Activated CD8-positive, alpha-beta T cell treated with anti-CD3 and anti-CD28 coated beads for 36 hours (primary cell): ENCODE data around the gene YY1. TPM values are rescaled to one million over a fixed set of nuclear protein-coding genes. Genes with fewer than 3 reads are reported as not detected.
A peak's percentile ranks its signal among the peaks of the same experiment; 100 is the strongest.

ENCODE experiments used
- ATAC-seq: fragments of 200-7000 bp; cut with Tn5 transposase; one replicate; pipeline ENCODE4 v1.10.0; 2021; ENCODE audit warnings: mild to moderate bottlenecking, moderate library complexity
- CTCF ChIA-PET: fragments of 350-600 bp; sonication (Branson Sonifier 250); formaldehyde crosslinking; loops from one replicate; lab custom pipeline; 2021; ENCODE audit warnings: antibody characterized with exemption; lab: Charles Lee
- POLR2A ChIA-PET: fragments of 350-600 bp; sonication (Branson Sonifier 250); formaldehyde crosslinking; loops from one replicate; lab custom pipeline; 2021; ENCODE audit warnings: antibody characterized with exemption; lab: Charles Lee
- DNase-seq: peaks from one replicate; pipeline ENCODE4 v3.0.0-alpha.2; 2020
- H3K27ac Mint-ChIP-seq: one replicate; pipeline ENCODE4 v1.8.0; 2021; ENCODE audit warnings: mild to moderate bottlenecking, mixed read lengths
- H3K27me3 Mint-ChIP-seq: one replicate; pipeline ENCODE4 v1.8.0; 2021; ENCODE audit warnings: mixed read lengths
- H3K36me3 Mint-ChIP-seq: one replicate; pipeline ENCODE4 v1.8.0; 2021; ENCODE audit warnings: low read depth, mixed read lengths
- H3K4me1 Mint-ChIP-seq: one replicate; pipeline ENCODE4 v1.8.0; 2021; ENCODE audit warnings: low read depth, mixed read lengths
- H3K4me3 Mint-ChIP-seq: one replicate; pipeline ENCODE4 v1.8.0; 2021; ENCODE audit warnings: mild to moderate bottlenecking, moderate library complexity, mixed read lengths
- H3K9me3 Mint-ChIP-seq: one replicate; pipeline ENCODE4 v1.8.0; 2021; ENCODE audit warnings: mixed read lengths
- intact Hi-C: fragments of 100-400 bp; cut with micrococcal nuclease; formaldehyde crosslinking; loops from one replicate; pipeline ENCODE4 v1.10.0; 2022
- total RNA-seq, 2 experiments: library from RNA; stranded (reverse); gene quantifications; one replicate each; pipeline ENCODE4 v1.2.3, GENCODE V29; 2021
- TF ChIP-seq, protein P1 (sequence below): fragments of 200-600 bp; IDR thresholded peaks from one replicate; pipeline ENCODE4 v1.8.0; 2022; ENCODE audit warnings: antibody characterized with exemption, mild to moderate bottlenecking

YY1 gene
- 100 to 1,000 TPM; 105 TPM for total RNA-seq

GRCh38 chr14:100238419-100239210, at the start of gene YY1:
TSS of gene YY1 (plus strand) at chr14:100239144. CDS start at chr14:100239245, 101 bp downstream.
- ChIA-PET CTCF (interaction anchor here (0.8 to 4.9 kb wide), 5 partner anchors 10 to 46 kb away, joined by 4 to 24 read pairs (median 13); no protein-coding TSS in a partner anchor), POLR2A (interaction anchor here (0.7 to 2.9 kb wide), 7 partner anchors 10 to 173 kb away, joined by 3 to 21 read pairs (median 8); partner anchors contain the start of gene EVL)
- intact Hi-C loops: loop anchor here (5.0 kb wide), 1 partner anchor 171 kb away; the partner anchor contains the start of gene EVL
- peak within 1 kb of the TSS; percentile 91 for H3K4me3 Mint-ChIP-seq
- peaks cover 62% of the 10 kb centered on the region for H3K36me3 Mint-ChIP-seq
- TF ChIP-seq, protein P1, sequence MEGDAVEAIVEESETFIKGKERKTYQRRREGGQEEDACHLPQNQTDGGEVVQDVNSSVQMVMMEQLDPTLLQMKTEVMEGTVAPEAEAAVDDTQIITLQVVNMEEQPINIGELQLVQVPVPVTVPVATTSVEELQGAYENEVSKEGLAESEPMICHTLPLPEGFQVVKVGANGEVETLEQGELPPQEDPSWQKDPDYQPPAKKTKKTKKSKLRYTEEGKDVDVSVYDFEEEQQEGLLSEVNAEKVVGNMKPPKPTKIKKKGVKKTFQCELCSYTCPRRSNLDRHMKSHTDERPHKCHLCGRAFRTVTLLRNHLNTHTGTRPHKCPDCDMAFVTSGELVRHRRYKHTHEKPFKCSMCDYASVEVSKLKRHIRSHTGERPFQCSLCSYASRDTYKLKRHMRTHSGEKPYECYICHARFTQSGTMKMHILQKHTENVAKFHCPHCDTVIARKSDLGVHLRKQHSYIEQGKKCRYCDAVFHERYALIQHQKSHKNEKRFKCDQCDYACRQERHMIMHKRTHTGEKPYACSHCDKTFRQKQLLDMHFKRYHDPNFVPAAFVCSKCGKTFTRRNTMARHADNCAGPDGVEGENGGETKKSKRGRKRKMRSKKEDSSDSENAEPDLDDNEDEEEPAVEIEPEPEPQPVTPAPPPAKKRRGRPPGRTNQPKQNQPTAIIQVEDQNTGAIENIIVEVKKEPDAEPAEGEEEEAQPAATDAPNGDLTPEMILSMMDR: no peak
- DNase-seq: peak; percentile 99
- peaks cover 52% of the 10 kb centered on the region for H3K4me1 Mint-ChIP-seq
- H3K27ac Mint-ChIP-seq: peak within 1 kb of the TSS; percentile 99
- no peaks in the 10 kb centered on the region for H3K9me3 Mint-ChIP-seq
- no peaks in the 10 kb centered on the region for H3K27me3 Mint-ChIP-seq
- ATAC-seq: peak; percentile 85

DNA sequence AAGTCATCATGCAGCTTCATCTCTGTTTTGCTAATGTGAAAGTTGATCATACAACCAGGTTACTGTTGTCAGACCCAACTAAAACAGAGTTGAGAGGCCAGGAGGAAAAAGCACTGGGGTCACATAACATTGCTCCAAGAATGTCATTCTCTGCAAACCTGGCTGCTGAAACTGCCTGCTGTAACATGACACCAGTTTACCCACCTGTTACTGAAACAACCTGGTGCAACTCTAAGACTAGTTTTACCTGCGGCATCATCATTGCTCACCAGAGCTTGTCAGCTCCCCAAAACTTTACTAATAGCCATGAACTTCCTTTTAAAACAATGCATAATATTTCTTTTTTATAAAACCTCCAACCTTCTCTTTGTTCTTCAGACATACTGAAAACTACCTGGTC, 48.8 kb upstream of the YY1 start:
- Mint-ChIP-seq H3K27me3 (no peaks in the 10 kb centered on the region), H3K9me3 (no peaks in the 10 kb centered on the region), H3K4me1 (peaks cover 11% of the 10 kb centered on the region), H3K36me3 (no peaks in the 10 kb centered on the region), H3K4me3 (no peak overlapping the region), H3K27ac (no peak overlapping the region)
- ChIA-PET POLR2A (no interaction called here), CTCF (no interaction called here)
- no peak for DNase-seq
- TF ChIP-seq, protein P1: no peak
- intact Hi-C loops: loop anchor here (5.0 kb wide), 2 partner anchors 123 to 208 kb away; partner anchors contain the start of gene EVL
- no peak for ATAC-seq

DNA sequence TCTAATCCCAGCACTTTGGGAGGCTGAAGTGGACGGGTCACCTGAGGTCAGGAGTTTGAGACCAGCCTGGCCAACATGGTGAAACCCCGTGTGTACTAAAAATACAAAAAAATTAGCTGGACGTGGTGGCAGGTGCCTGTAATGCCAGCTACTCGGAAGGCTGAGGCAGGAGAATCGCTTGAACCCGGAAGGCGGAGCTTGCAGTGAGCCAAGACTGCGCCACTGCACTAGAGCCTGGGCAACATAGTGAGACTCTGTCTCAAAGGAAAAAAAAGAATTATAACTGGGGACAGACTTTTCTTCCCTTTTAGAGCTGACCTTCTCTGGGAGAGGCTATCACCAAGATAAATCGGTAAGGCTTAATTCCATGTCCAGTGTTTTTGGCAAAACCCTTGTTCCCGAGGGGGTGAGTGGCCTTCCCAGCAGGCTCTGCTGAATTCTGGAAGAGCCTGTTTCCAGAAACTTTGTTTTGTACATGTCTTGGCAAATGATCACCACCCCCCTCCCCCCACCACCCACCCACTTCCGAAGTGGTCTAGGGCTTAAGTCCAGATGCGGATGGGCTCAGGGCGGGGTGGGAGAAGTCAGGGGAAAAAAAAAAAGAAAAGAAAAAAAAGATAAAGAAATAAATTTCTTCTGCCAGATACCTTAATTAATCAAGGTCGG, 47.2 kb upstream of the YY1 start:
- H3K4me3 Mint-ChIP-seq: no peak overlapping the region

DNA sequence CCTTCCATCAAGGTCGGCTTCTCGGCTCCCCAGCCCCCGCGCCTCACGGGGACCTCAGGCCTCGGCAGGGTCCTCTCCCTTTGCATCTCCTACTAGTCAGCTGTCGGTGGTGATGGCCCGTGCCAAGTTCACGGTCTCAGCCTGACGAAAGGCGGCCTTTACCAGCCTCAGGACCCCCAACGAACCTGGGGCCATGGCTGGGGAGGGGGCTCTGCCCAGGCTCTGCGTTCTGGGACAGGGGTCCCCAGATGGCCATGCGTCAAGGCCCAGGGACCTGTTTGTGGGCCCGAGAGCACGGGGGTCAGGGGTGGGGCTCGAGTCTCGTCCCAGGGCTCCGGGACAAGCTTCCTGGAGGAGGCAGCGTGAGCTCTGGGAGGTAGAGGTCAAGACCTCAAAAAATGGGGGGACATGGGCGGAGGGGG, 46.7 kb upstream of the YY1 start:
- Mint-ChIP-seq H3K36me3 (no peaks in the 10 kb centered on the region), H3K27ac (peak overlapping the region; percentile 83), H3K9me3 (no peaks in the 10 kb centered on the region), H3K4me3 (peak overlapping the region; percentile 69), H3K4me1 (peaks cover 11% of the 10 kb centered on the region), H3K27me3 (no peaks in the 10 kb centered on the region)
- intact Hi-C loops: loop anchor here (5.0 kb wide), 2 partner anchors 125 to 210 kb away; partner anchors contain the start of gene EVL
- CTCF ChIA-PET: interaction anchor here (0.9 to 4.6 kb wide), 62 partner anchors 8 to 223 kb away, joined by 3 to 42 read pairs (median 5); partner anchors contain the start of genes DEGS2 and EVL
- TF ChIP-seq, protein P1: no peak
- DNase-seq: peak; percentile 22
- ATAC-seq: no peak
- POLR2A ChIA-PET: interaction anchor here (1.1 to 2.4 kb wide), 5 partner anchors 11 to 126 kb away, joined by 3 to 6 read pairs (median 4); partner anchors contain the start of gene EVL

More for the DNA sequence above, 47.2 kb upstream of the YY1 start:
- Mint-ChIP-seq H3K36me3 (no peaks in the 10 kb centered on the region), H3K9me3 (no peaks in the 10 kb centered on the region), H3K4me1 (peaks cover 11% of the 10 kb centered on the region), H3K27me3 (no peaks in the 10 kb centered on the region), H3K27ac (peak overlapping the region; percentile 83)
- POLR2A ChIA-PET: interaction anchor here (2.4 kb wide), 1 partner anchor 21 kb away, joined by 6 read pairs; no protein-coding TSS in a partner anchor
- CTCF ChIA-PET: interaction anchor here (0.9 to 4.6 kb wide), 28 partner anchors 9 to 209 kb away, joined by 3 to 42 read pairs (median 8); partner anchors contain the start of gene EVL
- DNase-seq (no peak), ATAC-seq (no peak)
- intact Hi-C loops: loop anchor here (5.0 kb wide), 2 partner anchors 124 to 209 kb away; partner anchors contain the start of gene EVL
- TF ChIP-seq, protein P1: no peak
